EH (cell line): Measurements from ENCODE around the gene CDH19.

Source experiments
- DNase-seq: peaks from one replicate; pipeline ENCODE4 v3.0.0-alpha.2; 2015; ENCODE audit warnings: low read depth

Gene CDH19, protein sequence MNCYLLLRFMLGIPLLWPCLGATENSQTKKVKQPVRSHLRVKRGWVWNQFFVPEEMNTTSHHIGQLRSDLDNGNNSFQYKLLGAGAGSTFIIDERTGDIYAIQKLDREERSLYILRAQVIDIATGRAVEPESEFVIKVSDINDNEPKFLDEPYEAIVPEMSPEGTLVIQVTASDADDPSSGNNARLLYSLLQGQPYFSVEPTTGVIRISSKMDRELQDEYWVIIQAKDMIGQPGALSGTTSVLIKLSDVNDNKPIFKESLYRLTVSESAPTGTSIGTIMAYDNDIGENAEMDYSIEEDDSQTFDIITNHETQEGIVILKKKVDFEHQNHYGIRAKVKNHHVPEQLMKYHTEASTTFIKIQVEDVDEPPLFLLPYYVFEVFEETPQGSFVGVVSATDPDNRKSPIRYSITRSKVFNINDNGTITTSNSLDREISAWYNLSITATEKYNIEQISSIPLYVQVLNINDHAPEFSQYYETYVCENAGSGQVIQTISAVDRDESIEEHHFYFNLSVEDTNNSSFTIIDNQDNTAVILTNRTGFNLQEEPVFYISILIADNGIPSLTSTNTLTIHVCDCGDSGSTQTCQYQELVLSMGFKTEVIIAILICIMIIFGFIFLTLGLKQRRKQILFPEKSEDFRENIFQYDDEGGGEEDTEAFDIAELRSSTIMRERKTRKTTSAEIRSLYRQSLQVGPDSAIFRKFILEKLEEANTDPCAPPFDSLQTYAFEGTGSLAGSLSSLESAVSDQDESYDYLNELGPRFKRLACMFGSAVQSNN

DNA sequence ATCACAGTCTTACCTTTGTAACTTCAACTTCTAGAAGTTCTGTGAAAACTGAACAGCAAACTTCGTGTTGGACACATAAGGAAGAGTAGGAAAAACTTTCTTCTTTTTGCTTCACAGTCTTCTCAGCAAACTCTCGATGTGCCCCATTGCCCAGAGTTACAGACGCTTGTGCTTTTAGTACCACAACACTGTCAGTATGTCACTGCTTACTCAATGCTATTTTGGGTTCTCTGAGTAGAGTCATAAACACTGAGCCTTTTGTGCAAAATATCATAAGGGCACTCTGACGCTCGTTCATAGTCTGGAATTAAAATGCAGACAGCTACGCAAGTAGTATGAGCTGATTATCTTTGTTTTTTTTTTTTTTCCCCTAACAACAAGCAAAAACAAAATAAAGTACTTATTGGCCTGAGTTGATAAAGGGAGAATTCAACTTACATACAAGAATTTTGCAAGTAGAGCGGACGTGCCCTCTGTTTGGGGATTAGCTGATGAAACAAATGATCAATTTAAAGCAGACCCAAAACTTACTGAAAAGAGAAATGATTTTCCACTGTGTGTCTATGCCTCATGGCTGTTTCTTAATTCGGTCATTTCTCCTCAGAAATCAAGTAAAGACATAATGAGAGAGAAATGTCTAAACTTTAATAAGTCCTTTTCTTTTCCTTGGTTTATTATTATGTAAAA is at the start of gene CDH19:
TSS of gene CDH19 (minus strand) at position 150 of the 687 bp plus-strand sequence. CDS start 31,886 bp downstream, outside the sequence.
- DNase-seq, result no peak

DNA sequence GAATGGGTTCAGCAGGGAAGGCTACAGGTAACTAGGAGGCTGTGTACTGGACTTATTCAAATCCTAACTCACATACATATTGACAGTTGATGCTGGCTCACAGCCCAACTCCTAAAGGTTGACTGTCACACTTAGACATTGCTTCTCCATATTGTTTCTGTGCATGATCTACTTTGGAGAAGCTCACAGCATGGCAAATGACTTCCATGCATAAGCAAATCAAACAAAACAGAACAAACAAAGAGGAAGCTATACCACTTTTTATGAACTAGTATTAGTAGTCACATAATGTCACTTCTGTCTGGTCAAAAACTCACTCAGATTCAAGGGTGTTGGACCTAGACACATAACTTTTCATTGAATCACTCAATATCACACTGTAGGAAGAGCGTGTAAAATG is 43.8 kb upstream of the CDH19 start:
- DNase-seq, result no peak

DNA sequence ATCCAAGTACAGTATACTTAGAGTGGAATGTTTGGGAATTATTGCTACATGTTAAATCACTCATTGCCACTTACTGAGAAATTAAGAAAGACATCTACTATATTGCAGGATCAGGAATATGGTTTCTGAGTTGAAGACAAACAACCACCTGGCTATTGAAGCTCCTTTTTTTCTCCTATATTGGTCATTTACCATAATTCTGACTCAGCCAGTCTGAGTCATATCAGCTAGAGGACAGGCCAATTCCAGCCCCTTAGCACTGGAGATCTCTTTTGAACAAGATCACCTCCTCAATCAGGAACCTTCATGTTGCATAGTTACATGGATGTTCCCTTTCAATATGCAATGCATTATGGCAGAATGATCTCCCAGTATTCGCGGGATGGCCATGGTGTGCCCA is 42.7 kb upstream of the CDH19 start:
- DNase-seq, result no peak

DNA sequence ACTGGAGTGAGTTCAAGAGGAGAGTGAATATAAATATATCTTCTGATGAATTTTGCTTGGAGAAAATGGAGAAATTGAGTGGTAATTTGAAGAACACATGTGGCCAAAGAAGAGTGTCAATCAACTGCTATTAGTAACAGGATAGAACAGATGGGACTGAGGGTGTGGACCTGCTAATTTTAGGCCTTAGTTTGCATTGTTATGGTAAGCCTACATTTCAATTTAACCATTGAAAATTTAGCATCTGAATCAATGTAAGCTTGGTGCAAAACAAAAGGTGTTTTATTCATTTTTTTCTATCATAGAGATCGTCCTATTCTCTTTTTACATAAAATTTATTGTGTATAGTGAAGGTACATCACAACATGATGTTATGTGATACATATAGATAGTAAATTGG is 42.1 kb upstream of the CDH19 start:
- DNase-seq, result no peak

DNA sequence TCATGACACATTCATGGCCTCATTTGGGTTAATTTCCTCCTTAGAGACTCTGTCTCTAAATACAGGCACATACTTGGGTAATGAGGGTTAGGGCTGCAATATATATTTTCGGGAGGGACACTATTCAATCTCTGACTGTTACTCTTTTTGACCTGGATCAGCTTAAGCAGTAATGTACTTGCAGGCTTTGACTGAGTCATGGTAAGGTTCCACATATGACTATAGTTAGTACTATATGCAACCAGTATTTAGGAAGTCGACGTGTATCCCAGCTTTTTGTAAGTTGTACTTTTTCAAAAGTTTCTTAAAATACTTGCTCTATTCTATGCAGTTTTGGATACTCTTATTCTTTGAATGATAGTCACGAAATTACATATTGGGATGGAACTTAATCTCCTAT is 37.2 kb upstream of the CDH19 start:
- DNase-seq, result no peak

DNA sequence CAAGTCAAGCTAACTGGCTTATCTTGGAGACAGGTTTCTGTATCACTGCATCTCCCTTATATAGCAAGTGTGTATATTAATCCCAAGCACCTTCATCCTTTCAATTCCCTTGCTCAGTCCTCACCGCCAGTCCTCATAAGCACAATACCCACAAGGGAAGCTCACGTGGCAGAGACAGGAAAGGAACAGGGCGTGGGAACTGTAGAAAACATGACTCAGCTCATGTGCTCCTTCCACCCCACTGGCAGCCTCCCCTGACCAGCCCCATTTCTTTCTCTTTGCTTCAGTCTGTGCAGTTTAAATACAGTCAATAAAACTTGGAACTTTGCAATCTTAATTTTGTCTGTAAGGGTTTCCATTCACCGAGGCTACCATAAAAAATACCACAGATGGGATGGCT is 36.5 kb upstream of the CDH19 start:
- DNase-seq, result no peak

DNA sequence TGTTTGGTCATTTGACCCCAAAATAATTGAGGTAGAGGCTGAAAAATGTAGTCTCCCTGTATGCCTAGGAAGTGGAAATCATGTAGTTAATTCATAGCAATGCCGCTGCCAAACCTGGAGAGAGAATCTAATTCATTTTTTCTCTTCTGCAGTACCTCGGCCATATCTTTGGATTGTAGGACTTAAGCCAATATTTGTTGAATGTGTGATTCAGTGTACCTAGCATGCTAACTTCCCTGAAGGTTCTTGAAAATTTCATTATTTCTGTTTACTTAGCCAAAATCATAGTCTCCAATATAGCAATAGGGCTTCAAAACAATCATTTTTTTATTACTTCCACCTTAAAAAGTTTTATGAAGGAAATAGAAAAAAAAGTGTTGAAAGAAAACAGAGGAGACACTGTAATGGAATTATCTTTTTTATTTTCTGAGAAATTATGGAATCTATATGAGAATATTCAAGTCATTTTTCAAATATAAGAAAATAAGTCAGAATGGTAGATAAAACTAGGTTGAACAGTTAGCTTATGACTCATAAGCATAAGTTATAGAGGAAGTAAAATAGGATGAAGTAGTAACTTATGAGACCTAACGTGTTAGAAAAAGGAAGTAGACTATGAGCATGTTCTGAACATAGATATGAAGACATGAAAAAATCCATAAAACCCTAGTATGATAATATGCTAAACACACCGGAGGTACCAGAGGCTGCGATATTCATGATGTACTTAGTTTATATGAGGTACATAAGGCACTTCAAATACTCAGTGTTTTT is 35.2 kb upstream of the CDH19 start:
- no peak for DNase-seq

DNA sequence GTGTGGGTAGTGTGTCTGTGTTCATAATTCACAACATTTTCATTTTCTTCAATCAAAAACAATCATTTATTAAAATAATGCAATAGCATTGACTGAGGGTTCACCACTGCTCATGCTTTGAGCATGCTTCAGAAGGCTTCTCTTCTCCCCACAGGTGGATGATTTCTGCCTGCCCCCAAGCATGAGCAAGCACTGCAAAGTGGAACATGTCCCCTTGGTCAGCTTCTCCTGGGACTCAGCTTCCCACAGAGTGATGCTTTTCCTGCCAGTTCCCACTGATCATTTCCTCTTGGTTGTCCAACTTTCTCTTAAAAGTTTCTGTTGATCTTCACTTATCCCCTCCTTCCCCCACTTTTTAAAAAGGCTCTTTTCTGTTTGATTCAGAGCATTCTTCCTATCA is 31.5 kb upstream of the CDH19 start:
- DNase-seq, result no peak

DNA sequence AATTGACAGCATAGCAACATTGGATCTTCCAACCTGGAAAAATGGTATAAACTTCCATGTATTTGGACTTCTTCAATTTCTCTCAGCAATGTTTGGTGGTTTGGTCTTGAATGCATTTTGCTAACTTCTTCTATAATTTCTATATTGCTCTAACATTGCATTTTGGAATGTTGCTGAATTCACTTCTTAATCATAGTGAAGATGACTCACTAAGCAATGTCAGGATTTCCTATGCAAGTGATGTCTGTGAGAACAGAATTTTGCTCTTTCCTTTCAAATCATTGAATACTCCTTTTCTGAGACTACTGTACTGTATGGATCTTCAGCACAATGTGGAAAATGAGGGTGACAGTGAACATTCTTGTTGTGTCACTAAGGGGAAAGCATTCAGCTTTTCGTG is 28.9 kb upstream of the CDH19 start:
- DNase-seq, result no peak

DNA sequence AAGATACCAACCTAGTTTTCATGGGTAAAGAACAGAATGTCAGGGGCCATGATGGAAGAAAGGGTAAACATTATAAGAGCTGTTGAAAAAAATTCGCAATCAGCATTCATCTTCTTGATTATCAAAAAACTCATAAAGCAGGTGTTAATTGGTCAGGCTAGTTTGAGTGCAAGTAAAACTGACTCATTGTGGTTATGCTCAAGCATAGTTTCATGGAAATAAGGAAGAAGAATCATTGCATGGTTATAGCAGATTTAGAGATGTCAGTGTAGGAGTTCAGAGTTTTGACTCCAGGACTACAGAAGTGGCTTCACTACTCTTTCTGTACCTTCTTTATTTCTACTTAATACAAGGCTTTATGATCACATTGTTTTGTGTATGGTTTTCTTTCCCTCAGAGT is 26.9 kb upstream of the CDH19 start:
- no peak for DNase-seq

DNA sequence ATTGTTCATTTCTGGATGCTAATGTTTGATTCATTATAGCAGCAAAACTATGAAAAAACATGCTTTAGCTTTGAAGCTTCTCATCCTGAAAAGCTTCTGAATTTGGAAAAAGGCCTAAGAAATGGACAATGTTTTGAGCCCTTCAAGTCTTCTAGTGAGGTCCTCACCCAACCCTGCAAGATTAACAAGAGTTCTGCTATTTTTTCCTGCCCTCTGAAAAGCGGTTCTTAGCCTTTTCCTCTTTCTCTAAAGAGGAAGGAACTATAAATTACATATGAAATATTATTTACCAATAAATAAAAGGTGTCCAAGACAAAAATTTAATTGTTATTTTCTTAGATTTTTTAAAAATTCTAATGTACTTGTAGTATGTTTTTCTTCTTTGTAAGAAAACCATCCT is 19.9 kb upstream of the CDH19 start:
- DNase-seq, result no peak

DNA sequence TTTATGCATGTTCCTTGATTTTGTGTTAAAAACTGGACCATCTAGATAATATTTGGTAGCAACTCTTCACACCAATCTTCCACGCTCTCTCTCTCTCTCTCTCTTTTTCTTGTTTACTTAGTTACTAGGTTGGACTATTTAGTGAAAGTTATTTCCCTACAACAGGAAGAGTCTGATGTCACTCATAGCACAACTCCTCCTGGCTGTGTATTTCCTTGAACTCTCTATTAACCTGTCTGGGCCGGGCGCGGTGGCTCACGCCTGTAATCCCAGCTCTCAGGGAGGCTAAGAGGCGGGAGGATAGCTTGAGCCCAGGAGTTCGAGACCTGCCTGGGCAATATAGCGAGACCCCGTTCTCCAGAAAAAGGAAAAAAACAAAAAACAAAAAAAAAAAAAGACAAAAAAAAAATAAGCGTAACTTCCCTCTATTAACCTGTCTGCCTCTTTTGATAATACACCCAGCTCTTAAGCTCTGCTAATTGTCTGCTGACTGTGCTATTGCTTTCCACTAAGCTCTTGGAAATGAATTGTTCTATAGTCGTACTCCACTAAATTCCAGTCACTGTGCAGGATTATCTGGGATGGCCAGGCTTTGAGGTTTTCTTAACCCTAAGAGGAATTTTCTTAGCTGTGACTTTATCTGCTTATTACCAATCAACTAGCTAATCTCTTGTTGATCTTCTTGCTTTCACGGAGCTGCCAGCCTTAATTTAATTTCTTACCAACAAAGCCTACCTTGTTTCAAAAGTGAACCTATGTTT is 18.1 kb upstream of the CDH19 start:
- DNase-seq, result no peak

DNA sequence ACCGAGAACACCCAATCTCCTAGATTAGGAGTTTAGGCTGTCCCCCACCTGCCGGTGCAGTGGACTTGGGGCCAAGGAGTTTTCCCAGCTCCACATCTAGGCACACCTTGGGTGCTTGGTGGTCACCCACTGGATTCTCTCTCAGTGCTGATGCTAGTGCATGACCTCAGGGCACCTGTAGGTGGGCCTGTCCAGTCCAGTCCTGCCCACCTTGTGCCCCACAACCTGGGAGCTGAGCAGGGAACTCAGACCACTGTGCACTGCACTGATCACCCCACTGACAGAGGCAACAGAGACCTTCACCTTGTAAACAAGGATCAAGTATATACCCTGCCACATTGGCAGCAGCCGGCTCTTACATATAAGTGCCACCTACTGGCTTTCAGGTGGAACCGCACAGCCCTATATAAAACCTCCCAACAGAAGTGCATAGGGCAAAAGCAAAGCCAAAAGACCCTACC is 12.7 kb upstream of the CDH19 start:
- no peak for DNase-seq

DNA sequence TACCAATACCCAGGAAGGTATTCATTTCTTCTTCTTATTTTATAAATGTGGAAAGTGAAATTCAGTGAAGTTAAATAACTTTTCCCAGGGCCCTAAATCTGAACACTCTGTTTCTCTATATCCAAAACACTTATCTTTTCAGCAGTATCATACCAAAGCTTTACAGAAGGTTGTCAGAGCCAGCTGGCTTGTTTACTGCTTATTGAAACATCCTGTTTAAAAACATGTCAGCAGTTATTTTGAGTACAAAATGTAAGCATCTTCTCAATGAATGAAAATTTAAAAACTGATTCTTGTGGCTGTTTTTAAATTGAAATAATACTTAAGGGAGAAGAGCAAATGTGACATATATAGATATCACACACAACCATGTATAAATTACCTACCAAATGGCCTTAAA is 11.3 kb upstream of the CDH19 start:
- no peak for DNase-seq

DNA sequence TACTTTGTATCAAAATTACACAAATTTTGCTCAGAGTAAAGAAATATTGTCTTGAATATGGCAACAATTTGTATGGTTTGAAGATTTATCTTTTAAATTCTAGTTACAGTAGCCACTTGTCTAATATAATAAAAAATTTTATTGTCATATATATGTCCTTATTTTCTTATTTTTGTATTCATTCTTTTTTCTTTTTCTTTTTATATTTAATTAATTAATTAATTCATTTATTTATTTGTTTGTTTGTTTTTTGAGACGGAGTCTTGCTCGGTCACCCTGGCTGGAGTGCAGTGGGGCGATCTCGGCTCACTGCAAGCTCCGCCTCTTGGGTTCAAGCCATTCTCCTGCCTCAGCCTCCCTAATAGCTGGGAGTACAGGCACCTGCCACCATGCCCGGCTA is 3.7 kb upstream of the CDH19 start:
- DNase-seq, result no peak

DNA sequence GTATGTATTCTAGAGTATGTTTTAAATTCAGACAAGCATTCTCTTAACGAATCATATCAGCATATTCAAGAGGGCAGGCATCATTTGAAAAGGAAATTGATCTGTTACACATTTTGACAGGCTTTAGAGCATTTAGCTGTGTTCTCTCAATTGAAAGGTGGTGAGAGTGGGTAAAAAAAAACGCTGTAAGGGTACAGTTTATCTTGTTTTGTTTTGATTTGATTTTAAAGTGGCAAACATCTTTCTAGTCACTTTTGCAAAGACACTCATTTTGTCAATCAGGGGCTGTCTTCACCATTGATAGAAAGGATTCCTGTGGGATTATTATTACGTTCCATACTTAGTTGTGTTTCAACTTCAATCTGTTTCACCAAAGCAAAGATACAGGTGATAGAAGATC is 2.2 kb downstream of the CDH19 start:
- DNase-seq, result no peak

DNA sequence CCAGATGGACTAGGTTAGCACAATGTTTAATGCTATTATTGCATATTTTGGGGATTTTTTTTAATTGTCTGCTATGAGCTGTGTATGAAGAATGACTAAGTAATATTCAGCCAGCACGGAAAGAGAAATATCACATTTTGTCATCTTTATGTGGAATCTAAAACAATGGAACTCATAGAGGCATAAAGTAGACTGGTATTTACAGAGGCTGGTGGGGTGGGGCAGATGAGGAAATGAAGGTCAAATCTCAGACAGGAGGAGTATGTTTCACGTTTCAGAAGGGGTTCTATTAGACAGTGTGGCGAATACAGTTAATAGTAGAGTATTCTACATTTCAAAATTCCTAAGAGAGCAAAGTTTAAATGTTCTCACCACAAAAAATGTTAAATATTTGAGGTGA is 4.7 kb downstream of the CDH19 start:
- DNase-seq, result no peak

DNA sequence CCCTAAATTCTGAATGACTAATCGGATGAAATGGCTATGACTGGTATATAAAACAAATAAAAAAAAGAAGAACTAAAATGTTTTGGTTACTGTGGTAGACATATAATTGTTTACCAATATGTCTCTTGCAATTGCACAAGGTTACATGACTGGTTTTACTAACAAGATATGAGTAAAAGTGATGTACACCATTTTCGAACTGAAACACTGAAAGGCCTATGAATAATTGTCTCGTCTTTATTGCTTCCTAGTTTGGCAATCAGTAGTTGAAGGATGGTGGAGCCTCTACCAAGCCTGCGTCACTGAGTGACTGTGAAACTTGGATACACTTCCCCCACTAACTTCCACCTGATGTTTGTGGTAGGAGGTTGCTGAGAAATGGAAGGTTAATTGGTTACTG is 16.5 kb downstream of the CDH19 start:
- no peak for DNase-seq

DNA sequence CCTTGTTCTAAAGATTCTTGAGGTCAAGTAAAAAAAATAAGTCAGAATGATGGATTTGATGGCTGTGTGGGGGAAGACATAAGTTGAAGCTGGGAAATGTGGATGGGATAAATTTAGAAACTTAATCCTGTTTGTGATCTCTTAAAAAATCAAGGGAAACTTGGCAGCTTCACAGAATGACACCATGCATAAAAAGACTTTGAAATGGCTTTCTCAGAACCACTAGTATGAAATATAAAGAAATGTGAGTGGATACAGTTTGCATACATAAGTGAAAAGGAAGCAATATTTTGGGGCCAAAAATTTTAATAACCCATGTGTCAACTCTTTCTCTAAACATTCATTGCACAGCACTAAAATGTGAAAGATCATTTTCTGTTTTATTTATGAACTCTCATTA is 21.7 kb downstream of the CDH19 start:
- no peak for DNase-seq

DNA sequence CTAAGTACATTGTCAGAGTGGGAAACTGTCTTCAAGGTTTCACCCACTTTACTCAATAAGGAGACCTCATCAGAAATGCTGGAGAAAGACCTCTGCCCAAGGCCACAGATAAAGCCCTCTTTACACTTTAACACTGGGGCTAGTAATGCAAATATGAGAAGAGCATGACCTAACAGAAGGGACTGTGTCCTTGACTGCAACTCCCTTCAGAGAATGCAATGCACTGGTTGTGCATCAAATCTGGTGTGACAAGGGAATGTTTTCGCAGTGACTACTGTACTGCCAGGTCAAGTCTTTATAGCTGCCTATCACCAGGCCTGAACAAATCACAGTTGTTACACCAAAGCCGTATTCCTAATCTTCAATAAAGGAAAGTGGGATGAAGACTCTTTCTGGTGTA is 28.6 kb downstream of the CDH19 start:
- DNase-seq, result no peak

DNA sequence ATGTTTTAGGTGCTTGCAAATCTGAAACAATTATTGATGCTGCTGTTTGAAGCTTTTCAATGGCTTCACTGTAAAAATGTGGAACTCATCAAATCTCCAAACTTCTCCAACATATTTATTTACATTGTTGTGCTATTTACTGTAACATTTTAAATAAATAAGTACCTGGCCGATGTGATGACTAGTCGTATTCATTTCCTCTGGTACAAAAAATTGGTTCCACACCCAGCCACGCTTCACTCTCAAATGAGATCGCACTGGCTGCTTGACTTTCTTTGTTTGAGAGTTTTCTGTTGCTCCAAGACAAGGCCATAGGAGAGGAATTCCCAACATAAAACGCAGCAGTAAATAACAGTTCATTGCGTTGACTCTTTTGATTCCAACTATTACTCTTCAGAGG is 32.0 kb downstream of the CDH19 start:
- no peak for DNase-seq
